HFFc6 (cell line): ENCODE measurements around the gene HTR3B. TPM values are rescaled to one million over a fixed set of nuclear protein-coding genes. Genes with fewer than 3 reads are reported as not detected.

Source experiments
- DNase-seq: peaks from one replicate; pipeline ENCODE4 v3.0.0-alpha.2; 2018
- H3K27ac Mint-ChIP-seq: 2 replicates; pipeline ENCODE4 v1.8.0; 2020; ENCODE audit warnings: mild to moderate bottlenecking, mixed read lengths
- H3K27me3 Mint-ChIP-seq: 2 replicates; pipeline ENCODE4 v1.8.0; 2021; ENCODE audit warnings: mild to moderate bottlenecking, moderate library complexity, mixed read lengths; ENCODE audit not compliant: insufficient read depth
- H3K36me3 Mint-ChIP-seq: 2 replicates; pipeline ENCODE4 v1.8.0; 2021; ENCODE audit warnings: low read depth, mixed read lengths
- H3K4me1 Mint-ChIP-seq: 2 replicates; pipeline ENCODE4 v1.8.0; 2020; ENCODE audit warnings: low read depth, mixed read lengths
- H3K4me3 Mint-ChIP-seq: 2 replicates; pipeline ENCODE4 v1.8.0; 2020; ENCODE audit warnings: mild to moderate bottlenecking, moderate library complexity, mixed read lengths
- H3K9me3 Mint-ChIP-seq: 2 replicates; pipeline ENCODE4 v1.8.0; 2020; ENCODE audit warnings: mild to moderate bottlenecking, mixed read lengths
- CTCF ChIP-seq: fragments of 200-600 bp; sonication (generic); IDR thresholded peaks from 2 replicates; pipeline ENCODE4 v1.5.0; 2021; ENCODE audit warnings: antibody characterized with exemption, mild to moderate bottlenecking
- total RNA-seq, 6 experiments: library from RNA; stranded (reverse); fragmentation: NEBNext Ultra II Directional; extraction: Animal tissue kit (Norgen Biotek cat#: 25700); gene quantifications; 2 replicates in 1 of 6; 3 replicates in 5 of 6; pipeline ENCODE4 v1.2.3, GENCODE V29; 2021

HTR3B gene
- total RNA-seq, 6 experiments from 2014 or later, result not detected

DNA sequence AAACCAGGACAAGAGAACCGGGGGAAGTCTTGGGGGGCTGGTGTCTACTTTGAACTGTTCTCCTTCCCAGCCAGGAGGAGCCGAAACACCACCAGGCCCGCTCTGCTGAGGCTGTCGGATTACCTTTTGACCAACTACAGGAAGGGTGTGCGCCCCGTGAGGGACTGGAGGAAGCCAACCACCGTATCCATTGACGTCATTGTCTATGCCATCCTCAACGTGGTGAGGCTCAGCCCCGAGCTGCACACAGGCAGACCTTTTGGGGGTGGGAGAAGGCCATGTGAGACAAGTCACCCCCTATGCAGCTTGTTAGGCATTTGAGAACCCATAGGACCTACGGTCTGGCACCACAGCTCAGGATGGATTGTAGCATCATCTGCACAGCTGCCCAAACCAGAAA lies 73.1 kb downstream of the HTR3B start:
- Mint-ChIP-seq H3K27me3 (peaks cover 21% of the 10 kb centered on the region), H3K4me1 (no peaks in the 10 kb centered on the region), H3K36me3 (no peaks in the 10 kb centered on the region), H3K9me3 (no peaks in the 10 kb centered on the region), H3K4me3 (no peak overlapping the region), H3K27ac (no peak overlapping the region)
- TF ChIP-seq CTCF, result no peak
- no peak for DNase-seq

DNA sequence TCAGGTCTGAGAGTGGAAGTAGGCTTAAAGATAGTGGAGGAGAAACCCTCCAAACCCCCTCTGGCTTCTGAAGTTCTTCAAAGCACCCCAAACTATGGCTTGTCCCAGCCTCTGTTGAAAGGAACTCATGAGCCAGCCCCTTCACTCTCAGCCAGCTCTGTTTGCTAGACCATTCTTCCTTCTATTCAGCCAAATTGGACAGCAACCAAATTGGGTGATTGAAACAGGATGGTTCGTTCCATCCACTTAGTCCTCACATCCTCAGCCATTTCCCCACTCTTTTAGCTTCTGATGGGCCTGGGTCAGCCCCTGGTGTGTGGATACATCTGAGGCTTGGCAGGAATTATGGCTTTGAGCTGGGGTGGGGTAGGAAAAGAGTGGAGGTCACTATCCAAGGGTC lies 74.8 kb downstream of the HTR3B start:
- Mint-ChIP-seq H3K36me3 (no peaks in the 10 kb centered on the region), H3K9me3 (no peaks in the 10 kb centered on the region), H3K27me3 (peaks cover 20% of the 10 kb centered on the region)

GRCh38 chr11:113980785-113981184 lies 76.2 kb downstream of the HTR3B start:
- H3K4me3 Mint-ChIP-seq, result no peak overlapping the region
- no peak for DNase-seq
- H3K9me3 Mint-ChIP-seq, result no peaks in the 10 kb centered on the region
- H3K4me1 Mint-ChIP-seq, result no peaks in the 10 kb centered on the region
- TF ChIP-seq CTCF, result no peak
- no peak overlapping the region for H3K27ac Mint-ChIP-seq
- no peaks in the 10 kb centered on the region for H3K36me3 Mint-ChIP-seq
- peaks cover 19% of the 10 kb centered on the region for H3K27me3 Mint-ChIP-seq

More for the DNA sequence above, 74.8 kb downstream of the HTR3B start:
- TF ChIP-seq CTCF, result no peak
- no peaks in the 10 kb centered on the region for H3K4me1 Mint-ChIP-seq
- no peak overlapping the region for H3K27ac Mint-ChIP-seq
- no peak overlapping the region for H3K4me3 Mint-ChIP-seq
- DNase-seq, result no peak

DNA sequence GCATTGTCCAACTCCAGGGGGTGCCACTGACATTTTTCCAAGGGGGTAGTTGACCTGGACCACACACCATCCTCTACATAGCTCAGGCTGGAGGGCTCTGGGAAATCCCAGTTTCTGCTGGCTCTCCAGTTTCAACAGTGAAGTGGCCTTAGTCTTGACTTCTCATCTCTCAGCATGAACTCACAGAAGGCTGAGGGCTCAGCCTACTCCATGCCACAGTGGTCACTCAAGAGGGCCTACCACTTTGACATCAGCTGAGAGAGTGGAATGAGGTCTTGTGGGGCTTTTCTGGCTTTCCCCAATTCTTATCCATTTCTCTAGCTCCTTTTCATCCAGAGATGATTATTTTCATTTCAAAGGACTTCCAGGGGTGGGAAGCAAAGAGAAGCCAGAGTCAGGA lies 77.7 kb downstream of the HTR3B start:
- H3K4me1 Mint-ChIP-seq, result no peaks in the 10 kb centered on the region
- peaks cover 23% of the 10 kb centered on the region for H3K27me3 Mint-ChIP-seq
- no peak for TF ChIP-seq CTCF
- H3K27ac Mint-ChIP-seq, result no peak overlapping the region
- DNase-seq, result no peak
- H3K4me3 Mint-ChIP-seq, result no peak overlapping the region
- no peaks in the 10 kb centered on the region for H3K36me3 Mint-ChIP-seq
- H3K9me3 Mint-ChIP-seq, result no peaks in the 10 kb centered on the region

- no peak for DNase-seq
- TF ChIP-seq CTCF, result no peak
- Mint-ChIP-seq H3K27me3 (peaks cover 19% of the 10 kb centered on the region), H3K4me1 (no peaks in the 10 kb centered on the region), H3K4me3 (no peak overlapping the region), H3K27ac (no peak overlapping the region), H3K9me3 (no peaks in the 10 kb centered on the region), H3K36me3 (no peaks in the 10 kb centered on the region)
Observed at GRCh38 chr11:113984781-113985180, 80.2 kb downstream of the HTR3B start.

DNA sequence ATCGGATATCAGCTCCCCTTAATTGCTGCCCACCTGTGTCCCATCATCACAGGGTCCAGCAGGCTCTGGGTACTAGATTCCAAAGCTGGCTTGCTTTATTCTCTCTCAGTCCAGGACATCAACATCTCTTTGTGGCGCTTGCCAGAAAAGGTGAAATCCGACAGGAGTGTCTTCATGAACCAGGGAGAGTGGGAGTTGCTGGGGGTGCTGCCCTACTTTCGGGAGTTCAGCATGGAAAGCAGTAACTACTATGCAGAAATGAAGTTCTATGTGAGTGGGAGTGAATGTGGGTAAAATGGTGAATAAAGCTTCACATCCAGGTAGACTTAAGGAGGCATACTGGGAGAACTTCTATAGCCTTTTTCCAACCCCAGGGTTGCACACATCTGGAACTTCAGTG lies 81.3 kb downstream of the HTR3B start:
- no peak for DNase-seq
- H3K9me3 Mint-ChIP-seq, result no peaks in the 10 kb centered on the region
- H3K36me3 Mint-ChIP-seq, result no peaks in the 10 kb centered on the region
- TF ChIP-seq CTCF, result no peak
- H3K4me1 Mint-ChIP-seq, result no peaks in the 10 kb centered on the region
- peaks cover 17% of the 10 kb centered on the region; the same call in 1 of the 2 replicates for H3K27me3 Mint-ChIP-seq
- H3K4me3 Mint-ChIP-seq, result no peak overlapping the region
- no peak overlapping the region for H3K27ac Mint-ChIP-seq
